HepG2 (cell line): ENCODE measurements around the gene MMP17.

ENCODE experiments used
- HDAC1 ChIP-seq: sonication (generic); formaldehyde crosslinking; IDR thresholded peaks from 2 replicates; pipeline ENCODE4 v1.5.1; 2020; ENCODE audit warnings: mild to moderate bottlenecking, missing genetic modification reagents
- NCOA2 ChIP-seq: sonication (generic); formaldehyde crosslinking; IDR thresholded peaks from 2 replicates; pipeline ENCODE4 v1.8.0; 2022; ENCODE audit warnings: inconsistent platforms
- NFE2 ChIP-seq: sonication (generic); formaldehyde crosslinking; IDR thresholded peaks from 2 replicates; pipeline ENCODE4 v1.4.0; 2020; ENCODE audit warnings: missing genetic modification reagents
- NR1H2 ChIP-seq: sonication (generic); formaldehyde crosslinking; IDR thresholded peaks from 2 replicates; pipeline ENCODE4 v1.8.1; 2022; ENCODE audit warnings: low read depth, missing genetic modification reagents, borderline replicate concordance
- POLR2A ChIP-seq, 2 experiments: IDR thresholded peaks; 2 replicates each; pipeline ENCODE4 v1.6.1; 2011; ENCODE audit warnings: low read depth in 2 of 2, low read length in 2 of 2, mild to moderate bottlenecking in 1 of 2, moderate library complexity in 1 of 2; ENCODE audit not compliant: insufficient read depth in 1 of 2
- POLR2AphosphoS5 ChIP-seq: IDR thresholded peaks from 2 replicates; pipeline ENCODE4 v1.6.1; 2012; ENCODE audit warnings: low read depth, low read length
- ZNF274 ChIP-seq: sonication (generic); formaldehyde crosslinking; IDR thresholded peaks from 2 replicates; pipeline ENCODE4 v1.5.1; 2020; ENCODE audit warnings: mild to moderate bottlenecking, missing genetic modification reagents
- TF ChIP-seq, protein P1 (sequence below): sonication (generic); formaldehyde crosslinking; IDR thresholded peaks from 2 replicates; pipeline ENCODE4 v1.5.0; 2020; ENCODE audit warnings: mild to moderate bottlenecking, missing genetic modification reagents, moderate library complexity
- TF ChIP-seq, protein P2 (sequence below): sonication (generic); formaldehyde crosslinking; IDR thresholded peaks from 2 replicates; pipeline ENCODE4 v1.8.1; 2022; ENCODE audit warnings: low read depth, mild to moderate bottlenecking, missing genetic modification reagents

DNA sequence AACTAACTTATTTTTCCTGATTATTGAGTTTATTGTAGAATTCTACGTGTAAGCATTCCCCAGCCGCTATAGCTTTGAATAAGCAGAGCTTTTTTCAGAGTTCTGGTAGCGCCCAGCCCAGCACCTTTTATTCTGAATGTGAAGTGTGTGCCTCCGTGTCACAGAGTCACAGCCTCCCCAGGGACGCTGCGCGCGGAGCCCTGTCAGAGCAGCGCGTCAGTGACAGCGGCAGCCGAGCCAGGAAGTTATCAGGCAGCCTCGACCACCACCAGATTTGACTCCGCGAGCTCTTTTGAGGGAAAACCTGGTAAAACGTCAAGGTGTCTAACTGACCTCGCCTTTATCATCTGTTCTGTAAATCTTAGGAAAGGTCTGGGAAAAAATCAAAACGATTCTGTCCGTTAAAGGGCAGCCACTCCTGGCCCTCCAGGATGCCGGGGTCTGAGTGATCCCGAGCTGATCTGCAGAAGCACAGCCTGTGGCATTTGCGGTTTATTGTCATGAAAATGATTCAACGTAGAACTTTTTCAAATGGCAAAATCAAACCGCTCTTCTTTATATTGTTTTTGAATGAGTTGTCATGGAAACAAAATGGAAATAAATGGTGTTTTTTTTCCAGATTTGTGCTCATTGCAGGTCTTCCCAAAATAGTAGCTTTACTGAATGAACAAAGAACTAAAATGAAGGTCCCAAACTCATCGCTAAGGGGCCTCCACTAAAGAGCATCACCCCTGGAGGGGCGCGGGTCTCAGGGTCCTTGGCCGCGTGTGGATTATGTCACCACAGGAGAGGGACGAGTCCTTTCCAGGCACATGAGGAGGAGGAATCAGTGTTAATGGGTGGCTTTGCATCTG lies 43.1 kb upstream of the MMP17 start:
- TF ChIP-seq, protein P1, sequence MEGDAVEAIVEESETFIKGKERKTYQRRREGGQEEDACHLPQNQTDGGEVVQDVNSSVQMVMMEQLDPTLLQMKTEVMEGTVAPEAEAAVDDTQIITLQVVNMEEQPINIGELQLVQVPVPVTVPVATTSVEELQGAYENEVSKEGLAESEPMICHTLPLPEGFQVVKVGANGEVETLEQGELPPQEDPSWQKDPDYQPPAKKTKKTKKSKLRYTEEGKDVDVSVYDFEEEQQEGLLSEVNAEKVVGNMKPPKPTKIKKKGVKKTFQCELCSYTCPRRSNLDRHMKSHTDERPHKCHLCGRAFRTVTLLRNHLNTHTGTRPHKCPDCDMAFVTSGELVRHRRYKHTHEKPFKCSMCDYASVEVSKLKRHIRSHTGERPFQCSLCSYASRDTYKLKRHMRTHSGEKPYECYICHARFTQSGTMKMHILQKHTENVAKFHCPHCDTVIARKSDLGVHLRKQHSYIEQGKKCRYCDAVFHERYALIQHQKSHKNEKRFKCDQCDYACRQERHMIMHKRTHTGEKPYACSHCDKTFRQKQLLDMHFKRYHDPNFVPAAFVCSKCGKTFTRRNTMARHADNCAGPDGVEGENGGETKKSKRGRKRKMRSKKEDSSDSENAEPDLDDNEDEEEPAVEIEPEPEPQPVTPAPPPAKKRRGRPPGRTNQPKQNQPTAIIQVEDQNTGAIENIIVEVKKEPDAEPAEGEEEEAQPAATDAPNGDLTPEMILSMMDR (CRISPR knock-in tag) = no peak
- TF ChIP-seq NR1H2 (CRISPR knock-in tag) = no peak
- TF ChIP-seq, protein P2, sequence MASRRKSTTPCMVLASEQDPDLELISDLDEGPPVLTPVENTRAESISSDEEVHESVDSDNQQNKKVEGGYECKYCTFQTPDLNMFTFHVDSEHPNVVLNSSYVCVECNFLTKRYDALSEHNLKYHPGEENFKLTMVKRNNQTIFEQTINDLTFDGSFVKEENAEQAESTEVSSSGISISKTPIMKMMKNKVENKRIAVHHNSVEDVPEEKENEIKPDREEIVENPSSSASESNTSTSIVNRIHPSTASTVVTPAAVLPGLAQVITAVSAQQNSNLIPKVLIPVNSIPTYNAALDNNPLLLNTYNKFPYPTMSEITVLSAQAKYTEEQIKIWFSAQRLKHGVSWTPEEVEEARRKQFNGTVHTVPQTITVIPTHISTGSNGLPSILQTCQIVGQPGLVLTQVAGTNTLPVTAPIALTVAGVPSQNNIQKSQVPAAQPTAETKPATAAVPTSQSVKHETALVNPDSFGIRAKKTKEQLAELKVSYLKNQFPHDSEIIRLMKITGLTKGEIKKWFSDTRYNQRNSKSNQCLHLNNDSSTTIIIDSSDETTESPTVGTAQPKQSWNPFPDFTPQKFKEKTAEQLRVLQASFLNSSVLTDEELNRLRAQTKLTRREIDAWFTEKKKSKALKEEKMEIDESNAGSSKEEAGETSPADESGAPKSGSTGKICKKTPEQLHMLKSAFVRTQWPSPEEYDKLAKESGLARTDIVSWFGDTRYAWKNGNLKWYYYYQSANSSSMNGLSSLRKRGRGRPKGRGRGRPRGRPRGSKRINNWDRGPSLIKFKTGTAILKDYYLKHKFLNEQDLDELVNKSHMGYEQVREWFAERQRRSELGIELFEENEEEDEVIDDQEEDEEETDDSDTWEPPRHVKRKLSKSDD (CRISPR knock-in tag) = no peak
- no peak for TF ChIP-seq ZNF274 (CRISPR knock-in tag)
- TF ChIP-seq POLR2AphosphoS5 = no peak
- no peak for TF ChIP-seq POLR2A (IDR thresholded peaks at IDR 0.05; ENCODE audit: insufficient read depth in 1 of 2, low read depth in 2 of 2, low read length in 2 of 2)
- no peak for TF ChIP-seq NFE2
- TF ChIP-seq NCOA2 (CRISPR knock-in tag) = no peak
- TF ChIP-seq HDAC1 (CRISPR knock-in tag) = no peak
